Ovary (tissue), 9 donors: ENCODE data around the gene PSMA6. TPM values are rescaled to one million over a fixed set of nuclear protein-coding genes. Genes with fewer than 3 reads are reported as not detected.

Experiments
- DNase-seq, 5 donors: peaks; one replicate each; pipeline ENCODE4 v3.0.0-alpha.2; 2019 to 2020
- H3K27ac ChIP-seq, 2 donors: fragments of 200-600 bp; one replicate each; pipeline versions ENCODE4 v1.5.1 to v1.8.0; 2019 to 2022
- H3K27me3 ChIP-seq: fragments of 200-600 bp; one replicate; pipeline ENCODE4 v1.8.0; 2022
- H3K36me3 ChIP-seq: fragments of 200-600 bp; sonication (generic); one replicate; pipeline ENCODE4 v1.5.1; 2019
- H3K4me1 ChIP-seq: one replicate; pipeline ENCODE4 v1.8.1; 2013; ENCODE audit warnings: mild to moderate bottlenecking, moderate library complexity; ENCODE audit not compliant: insufficient read depth
- H3K4me3 ChIP-seq: fragments of 200-600 bp; sonication (generic); one replicate; pipeline ENCODE4 v1.5.1; 2017
- H3K9me3 ChIP-seq, 2 donors: fragments of 200-600 bp in 1 of 2; sonication (generic) in 1 of 2; one replicate each; pipeline versions ENCODE4 v1.5.1 to v1.8.1; 2013 to 2019; ENCODE audit warnings: mild to moderate bottlenecking in 1 of 2, moderate library complexity in 1 of 2
- CTCF ChIP-seq, 3 donors: fragments of 450-650 bp in 2 of 3; fragments of 200-600 bp in 1 of 3; IDR thresholded peaks; one replicate each; pipeline versions ENCODE4 v1.5.1 to v1.8.0; 2016 to 2022; ENCODE audit warnings: antibody characterized with exemption in 3 of 3, mild to moderate bottlenecking in 1 of 3
- EP300 ChIP-seq: sonication (generic); formaldehyde crosslinking; IDR thresholded peaks from one replicate; pipeline ENCODE4 v1.6.1; 2017; ENCODE audit warnings: antibody characterized with exemption
- POLR2A ChIP-seq: fragments of 450-650 bp; IDR thresholded peaks from one replicate; pipeline ENCODE4 v1.6.1; 2017; ENCODE audit warnings: antibody characterized with exemption, mild to moderate bottlenecking, moderate library complexity
- WGBS, 3 donors: extraction: QIAGEN DNeasy Blood & Tissue Kit in 1 of 3; methylation state at CpG; one replicate each; pipeline versions ENCODE4 v1.1.5 to v1.1.7; 2013 to 2017; 5-methylcytosine and 5-hydroxymethylcytosine counted together
- intact Hi-C, 4 donors: fragments of 100-400 bp; cut with DNase I; formaldehyde crosslinking; loops; one replicate each; pipeline versions ENCODE4 v1.11.0 to v1.15.1; 2022 to 2023
- polyA plus RNA-seq, 2 donors: library from polyadenylated mRNA; stranded (reverse); fragments of 200-250 nt in 1 of 2; fragments of 350-450 nt in 1 of 2; fragmentation: Illumina TruSeq in 1 of 2; extraction: RNeasy Lipid Tissue Mini Kit (QIAGEN cat#74804) in 1 of 2; gene quantifications; one replicate each; pipeline ENCODE4 v1.2.3, GENCODE V29; 2013 to 2014
- total RNA-seq, 7 donors: library from RNA; depleted of rRNA in 2 of 7; stranded (reverse); fragments of >200 nt in 2 of 7; fragmentation: NEBNext Ultra II Directional in 3 of 7; extraction: Animal tissue kit (Norgen Biotek cat#: 25700) in 3 of 7; gene quantifications; one replicate each; pipeline versions ENCODE4 v1.1.0 to v1.2.4, GENCODE V29; 2016 to 2023
- donor health status: DM: no; HTN: no; CAD: no; lungs with moderate emphysema.
- donor health status: DM: no; HTN: no; CAD: no.
- donor health status: Bipolar disorder and iron deficiency.
- donor health status: DM: yes; HTN: yes; CAD: no.
- donor health status: DM: no; HTN: no; CAD: no.
- donor health status: DM: yes; HTN: yes; CAD: no.

PSMA6 gene
- total and polyA plus RNA-seq, 9 donors: 85.2 to 157 (median 102) TPM

DNA sequence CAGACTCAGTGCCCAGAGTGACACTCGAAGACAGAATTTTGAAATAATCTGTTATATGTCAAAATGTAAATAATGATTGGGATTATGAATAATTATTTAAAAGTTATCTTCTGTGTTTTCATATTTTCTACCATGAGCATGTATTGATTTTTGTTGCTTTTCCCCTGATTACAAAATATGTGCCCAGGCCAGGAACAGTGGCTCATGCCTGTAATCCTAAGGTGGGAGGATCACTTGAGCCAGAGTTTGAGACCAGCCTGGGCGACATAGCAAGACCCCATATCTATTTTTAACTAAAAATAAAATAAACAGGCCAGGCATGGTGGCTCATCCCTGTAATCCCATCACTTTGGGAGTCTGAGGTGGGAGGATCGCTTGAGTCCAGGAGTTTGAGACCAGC is 13.5 kb downstream of the PSMA6 start:
- 87 to 93% (median 90%) methylated on average over 3 of the region's 3 CpGs for WGBS, 3 donors
- Histone ChIP-seq H3K27me3 (no peaks in the 10 kb centered on the region), H3K27ac (no peak overlapping the region), H3K9me3 (no peaks in the 10 kb centered on the region), H3K4me1 (peaks cover 1% of the 10 kb centered on the region), H3K36me3 (no peaks in the 10 kb centered on the region), H3K4me3 (no peak overlapping the region)
- TF ChIP-seq EP300: no peak
- TF ChIP-seq CTCF (IDR thresholded peaks at IDR 0.05): no peak
- no peak for DNase-seq
- intact Hi-C loops: no loop called here

DNA sequence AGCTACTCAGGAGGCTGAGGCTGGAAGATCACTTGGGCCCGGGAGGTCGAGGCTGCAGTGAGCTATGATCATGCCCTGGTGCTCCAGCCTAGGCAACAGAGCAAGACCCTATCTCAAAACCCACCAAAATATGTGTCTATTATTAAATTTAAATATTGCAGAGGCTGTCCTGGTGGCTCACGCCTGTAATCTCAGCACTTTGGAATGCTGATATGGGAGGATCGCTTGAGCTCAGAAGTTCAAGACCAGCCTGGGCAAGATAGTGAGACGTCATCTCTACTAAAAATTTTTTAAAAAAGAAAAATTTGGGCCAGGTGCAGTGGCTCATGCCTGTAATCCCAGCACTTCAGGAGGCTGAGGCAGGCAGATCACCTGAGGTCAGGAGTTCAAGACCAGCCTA is 13.9 kb downstream of the PSMA6 start:
- Histone ChIP-seq H3K36me3 (no peaks in the 10 kb centered on the region), H3K4me3 (no peak overlapping the region), H3K9me3 (no peaks in the 10 kb centered on the region), H3K4me1 (peaks cover 1% of the 10 kb centered on the region), H3K27ac (no peak overlapping the region), H3K27me3 (no peaks in the 10 kb centered on the region)
- no peak for DNase-seq
- 92 to 93% (median 92%) methylated on average over 5 of the region's 5 CpGs for WGBS, 3 donors
- intact Hi-C loops: no loop called here
- TF ChIP-seq POLR2A (no peak), EP300 (no peak), CTCF (IDR thresholded peaks at IDR 0.05) (no peak)

DNA sequence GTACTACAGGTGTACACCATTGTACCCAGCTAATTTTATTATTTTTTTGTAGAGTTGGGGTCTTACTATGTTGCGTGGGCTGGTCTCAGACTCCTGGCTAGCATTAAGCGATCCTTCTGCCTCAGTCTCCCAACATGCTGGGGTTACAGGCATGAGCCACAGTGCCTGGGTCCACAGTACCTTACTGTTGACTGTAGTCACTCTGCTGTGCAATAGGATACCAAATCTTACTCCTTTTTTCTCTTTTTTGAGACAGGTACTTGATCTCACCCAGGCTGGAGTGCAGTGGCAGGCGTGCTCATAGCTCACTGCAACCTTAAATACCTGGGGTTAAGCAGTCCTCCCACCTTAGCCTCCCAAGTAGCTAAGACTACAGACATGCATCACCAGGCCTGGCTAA is 25.6 kb downstream of the PSMA6 start:
- TF ChIP-seq POLR2A: no peak
- no peak for TF ChIP-seq CTCF (IDR thresholded peaks at IDR 0.05)
- no peak for TF ChIP-seq EP300
- H3K27ac ChIP-seq: no peak overlapping the region
- no peaks in the 10 kb centered on the region for H3K9me3 ChIP-seq
- H3K4me3 ChIP-seq: no peak overlapping the region
- DNase-seq: no peak
- H3K4me1 ChIP-seq: no peaks in the 10 kb centered on the region
- no peaks in the 10 kb centered on the region for H3K27me3 ChIP-seq
- H3K36me3 ChIP-seq: no peaks in the 10 kb centered on the region
- 98 to 100% (median 99%) methylated on average over 3 of the region's 3 CpGs for WGBS, 3 donors
- intact Hi-C loops: no loop called here

- 89 to 95% (median 92%) methylated on average over 4 of the region's 4 CpGs for WGBS, 3 donors
- no peak for DNase-seq
- no peak overlapping the region for H3K4me3 ChIP-seq
- intact Hi-C loops: no loop called here
- H3K9me3 ChIP-seq: no peaks in the 10 kb centered on the region
- TF ChIP-seq CTCF (IDR thresholded peaks at IDR 0.05) (no peak), POLR2A (no peak), EP300 (no peak)
- no peaks in the 10 kb centered on the region for H3K36me3 ChIP-seq
- H3K27ac ChIP-seq: no peak overlapping the region
- H3K4me1 ChIP-seq: no peaks in the 10 kb centered on the region
- no peaks in the 10 kb centered on the region for H3K27me3 ChIP-seq
Observed at GRCh38 chr14:35319509-35319908, 27.3 kb downstream of the PSMA6 start.

DNA sequence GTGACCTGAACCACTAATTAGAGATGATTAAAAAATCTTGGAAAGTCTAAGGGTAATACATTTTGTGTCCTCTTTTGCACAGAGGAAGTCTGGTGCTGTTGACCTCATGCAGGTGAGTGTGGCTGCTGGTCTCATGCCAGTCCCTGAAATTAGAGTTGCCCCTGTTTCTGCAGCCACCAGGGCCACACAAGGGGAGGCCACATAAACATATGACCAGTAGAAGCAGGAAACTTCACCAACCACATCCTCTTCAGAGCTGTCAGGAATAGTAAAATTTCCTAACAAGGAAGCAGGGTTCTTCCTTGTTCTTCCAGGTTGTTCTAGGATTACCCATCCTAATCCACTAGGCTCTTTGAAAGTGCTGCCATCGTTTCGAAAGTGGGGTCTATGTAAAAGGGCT is 28.3 kb downstream of the PSMA6 start:
- DNase-seq: no peak
- no peak overlapping the region for H3K27ac ChIP-seq
- TF ChIP-seq CTCF (IDR thresholded peaks at IDR 0.05) (no peak), POLR2A (no peak), EP300 (no peak)
- no peaks in the 10 kb centered on the region for H3K36me3 ChIP-seq
- 76 to 88% (median 81%) methylated on average over 2 of the region's 2 CpGs for WGBS, 3 donors
- intact Hi-C loops: no loop called here
- H3K4me1 ChIP-seq: no peaks in the 10 kb centered on the region
- no peaks in the 10 kb centered on the region for H3K9me3 ChIP-seq
- H3K27me3 ChIP-seq: no peaks in the 10 kb centered on the region
- H3K4me3 ChIP-seq: no peak overlapping the region
